ENCODE data around the gene UMODL1.

DNA sequence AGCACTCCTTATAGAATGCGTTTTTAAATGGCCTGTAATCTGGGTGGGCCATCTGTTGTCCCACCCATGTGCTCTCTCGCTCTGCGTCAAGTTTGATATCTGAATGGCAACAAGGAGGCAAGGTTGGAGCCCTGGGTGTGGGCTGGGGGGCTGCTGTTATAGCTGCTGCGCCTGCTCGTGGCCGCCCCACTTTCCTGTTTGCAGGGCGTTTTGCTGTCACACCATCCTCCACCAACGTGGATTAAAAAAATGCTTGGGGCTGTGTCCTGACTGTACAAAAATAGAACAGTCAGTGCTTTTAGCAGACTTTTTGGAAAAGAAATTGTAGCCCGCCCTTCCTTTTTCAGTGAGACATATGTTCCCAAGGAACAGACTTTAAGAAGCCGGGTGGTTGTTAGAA is 25.4 kb downstream of the UMODL1 start:
- TF ChIP-seq CTCF (conservative IDR thresholded peaks at IDR 0.05; ENCODE audit: low read length) (no peak), EZH2phosphoT487 (IDR thresholded peaks at IDR 0.05; ENCODE audit: borderline replicate concordance, low read depth, low read length) (no peak)

All from OCI-LY7 (cell line).